ENCODE data around the gene REV3L.
"Not testable (repeated sequence)": the region's sequence is repeated elsewhere in the genome, so short reads cannot be mapped to it uniquely, and the experiment has no call there.

Gene REV3L

DNA sequence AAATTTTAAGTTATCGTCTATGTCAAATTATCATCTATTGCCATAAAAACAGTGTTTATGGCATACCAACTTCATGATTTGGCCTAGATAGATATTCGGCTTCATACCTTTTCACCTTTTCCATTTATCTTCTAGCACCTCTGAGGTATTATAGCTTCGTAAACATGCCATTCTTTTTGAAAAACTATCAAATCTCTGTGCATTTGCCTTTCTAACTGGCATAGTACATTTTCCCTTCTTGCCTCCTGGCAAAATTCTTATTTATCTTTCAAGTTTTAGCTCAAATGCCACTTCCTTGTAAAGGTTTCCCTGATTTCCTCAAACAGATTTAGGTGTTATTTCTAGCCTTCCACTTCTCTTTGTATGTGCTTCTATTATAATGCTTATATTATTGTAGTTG lies 7.0 kb upstream of the REV3L start:
- DNase-seq, result no peak

DNA sequence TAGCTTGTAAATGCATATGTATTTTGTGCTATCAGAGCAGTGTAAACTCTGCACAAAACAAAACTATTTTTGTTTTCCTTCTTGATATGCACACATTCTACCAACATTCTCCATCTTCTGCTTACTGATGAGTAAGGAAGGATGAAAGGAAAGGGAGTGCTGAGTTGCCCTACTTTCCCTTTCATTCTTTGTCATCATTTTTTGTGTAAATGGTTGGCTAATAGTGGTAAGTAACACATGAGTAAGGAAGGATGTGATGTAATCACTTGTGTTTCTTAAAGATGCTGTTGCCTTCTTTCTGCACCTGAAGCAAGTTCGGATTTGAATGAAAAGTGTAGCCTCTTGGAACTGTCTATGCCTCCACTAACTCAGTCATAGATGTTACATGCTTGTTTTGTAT lies 4.6 kb upstream of the REV3L start:
- DNase-seq, result peak; percentile 90

DNA sequence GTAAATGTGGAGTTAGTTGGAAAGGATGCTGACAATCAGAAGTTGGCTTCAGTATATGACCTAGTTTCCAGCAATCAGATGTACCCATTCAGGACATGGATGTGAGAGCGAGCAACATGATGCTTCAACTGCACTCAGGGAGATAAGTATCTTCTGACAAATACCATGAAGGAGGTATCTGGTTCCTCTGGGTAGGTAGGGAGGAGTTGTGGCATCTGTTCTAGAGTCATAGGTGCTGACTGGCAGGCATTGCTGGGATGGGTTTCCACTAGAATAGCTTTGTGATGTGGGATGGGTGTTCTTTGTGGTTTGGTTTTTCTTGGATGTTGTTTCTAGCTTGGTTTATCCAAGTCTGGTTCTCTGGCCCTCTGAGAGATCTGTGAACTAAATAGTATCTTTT lies 3.9 kb upstream of the REV3L start:
- DNase-seq, result peak; percentile 66

DNA sequence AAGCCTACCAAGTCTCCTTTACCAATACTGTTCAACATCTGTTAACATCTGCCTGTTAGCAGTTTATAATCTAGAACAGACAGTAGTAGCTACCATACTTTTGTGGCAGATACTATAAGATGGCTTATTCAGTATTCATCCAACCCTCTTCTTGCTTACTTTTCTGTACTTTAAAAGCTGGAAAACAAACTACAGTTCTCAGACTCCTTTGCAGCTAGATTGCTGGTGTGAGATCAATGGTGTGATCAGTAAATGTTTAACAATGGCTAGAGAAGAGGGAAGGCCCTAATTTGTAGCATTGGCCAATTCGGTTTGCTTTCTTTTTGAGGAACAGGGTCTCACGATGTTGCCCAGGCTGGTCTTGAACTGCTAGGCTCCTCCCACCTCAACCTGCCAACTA lies 3.5 kb upstream of the REV3L start:
- DNase-seq, result no peak

DNA sequence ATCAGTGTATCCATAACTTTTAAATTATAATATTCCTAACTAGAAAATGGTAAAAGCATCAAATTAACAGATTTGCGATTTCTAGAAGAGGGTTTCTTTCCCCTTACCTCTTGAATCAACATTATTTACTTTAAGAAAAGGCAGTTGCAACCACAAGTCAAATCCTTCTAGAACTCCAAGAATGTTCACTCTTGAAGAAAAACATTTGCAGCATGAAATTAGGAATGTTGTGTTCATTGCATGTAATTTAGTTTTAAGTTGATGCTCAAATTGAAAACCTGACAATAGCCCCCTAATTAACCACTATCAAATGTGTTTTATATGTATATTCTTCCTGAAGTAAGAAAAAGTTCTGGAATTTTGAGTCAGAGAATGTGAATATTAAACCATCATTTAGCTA lies 2.3 kb upstream of the REV3L start:
- no peak for DNase-seq

DNA sequence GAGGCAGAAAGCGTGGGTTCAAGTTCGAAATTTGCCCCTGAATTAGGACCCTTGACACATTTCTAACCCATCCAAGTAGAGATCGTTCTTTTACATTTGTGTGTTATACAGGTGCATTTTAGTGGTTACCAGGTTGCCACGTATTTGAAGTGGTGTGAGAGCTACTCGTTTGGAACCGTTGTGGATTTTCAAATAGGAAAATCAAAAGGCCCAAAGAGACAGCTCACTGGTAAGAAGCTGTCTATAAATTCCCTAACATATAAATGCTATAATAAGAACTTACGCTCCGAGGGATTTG lies 1.6 kb upstream of the REV3L start:
- no peak for DNase-seq

DNA sequence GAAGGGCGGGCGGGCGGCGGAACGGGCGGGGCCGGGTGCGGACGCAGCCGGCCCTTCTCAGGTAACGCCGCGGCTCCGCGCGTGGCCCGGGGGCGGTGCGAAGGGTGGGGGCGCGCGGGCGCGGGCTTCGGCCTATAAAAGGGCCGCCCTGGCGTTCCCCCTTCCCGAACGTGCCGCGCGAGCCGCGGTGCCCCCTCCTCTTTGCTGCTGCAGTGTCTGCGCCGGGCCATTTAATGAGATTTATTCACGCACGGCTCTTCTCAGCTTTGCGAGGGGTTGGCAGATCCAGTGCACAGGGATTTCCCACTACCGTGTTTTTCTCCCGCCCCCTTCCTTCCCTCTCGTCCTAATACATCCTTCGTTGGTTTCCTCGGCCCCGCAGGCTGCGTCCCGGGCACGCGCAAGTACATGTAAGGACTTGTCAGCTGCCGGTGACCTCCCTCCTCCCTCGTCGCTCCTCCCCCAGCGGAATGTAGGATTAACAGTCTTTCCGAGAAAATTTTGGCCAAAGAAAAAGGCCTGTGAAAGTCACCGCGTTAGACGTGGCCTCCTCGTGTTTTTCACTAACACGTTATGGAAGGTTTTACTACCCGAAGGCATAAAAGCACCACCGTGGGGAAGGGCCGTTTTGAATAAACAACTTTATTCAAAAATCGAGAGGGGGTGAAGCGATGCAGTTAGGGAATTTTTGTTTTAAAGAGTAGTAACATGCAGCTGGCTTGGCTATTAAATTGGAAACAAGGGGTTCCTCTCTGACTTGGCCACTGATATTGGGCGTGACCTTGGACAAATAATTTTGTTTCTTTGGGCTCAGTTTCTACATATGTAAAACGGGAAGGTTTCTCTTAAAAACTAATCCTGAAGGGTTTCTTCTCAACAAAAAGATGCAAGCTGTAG lies 966 bp upstream of the REV3L start:
- peak; percentile 90 for DNase-seq

DNA sequence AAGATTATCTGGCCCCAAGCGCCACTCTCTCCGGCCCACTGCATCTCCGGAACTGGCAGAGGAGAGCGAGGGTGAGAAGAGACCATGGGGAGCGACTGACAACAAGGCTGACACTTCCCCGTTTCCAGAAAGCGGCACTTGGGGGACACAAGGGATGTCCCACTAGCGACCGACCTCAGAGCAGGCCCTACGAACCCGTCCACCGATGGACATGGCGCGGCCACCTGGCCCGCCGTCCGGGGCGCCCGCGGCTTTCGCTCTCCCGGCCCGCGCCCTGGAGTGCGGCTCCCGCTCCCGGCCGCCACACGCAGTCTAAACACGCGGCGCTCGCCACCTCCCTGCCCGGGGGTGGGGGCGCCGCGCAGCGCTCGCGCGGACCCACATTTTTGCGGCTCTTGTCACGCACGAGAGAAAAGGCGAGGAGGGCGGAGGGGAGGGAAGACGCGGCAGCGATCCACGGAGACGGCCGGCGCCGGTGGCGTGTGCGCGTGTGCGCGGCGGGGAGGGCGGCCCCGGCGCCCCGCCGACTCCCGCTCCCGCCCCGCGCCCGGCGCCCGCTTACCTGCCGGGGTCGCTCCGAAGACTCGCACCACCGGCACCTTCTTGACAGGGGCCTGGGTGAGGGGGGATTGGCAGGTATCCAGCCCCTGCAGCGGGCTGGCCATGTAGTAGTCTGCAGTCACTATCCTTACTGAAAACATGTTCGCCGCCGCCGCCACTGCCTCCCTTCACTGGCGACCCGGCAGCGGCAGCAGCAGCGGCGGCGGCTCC lies 645 bp downstream of the REV3L start:
- DNase-seq, result peak; percentile 42

DNA sequence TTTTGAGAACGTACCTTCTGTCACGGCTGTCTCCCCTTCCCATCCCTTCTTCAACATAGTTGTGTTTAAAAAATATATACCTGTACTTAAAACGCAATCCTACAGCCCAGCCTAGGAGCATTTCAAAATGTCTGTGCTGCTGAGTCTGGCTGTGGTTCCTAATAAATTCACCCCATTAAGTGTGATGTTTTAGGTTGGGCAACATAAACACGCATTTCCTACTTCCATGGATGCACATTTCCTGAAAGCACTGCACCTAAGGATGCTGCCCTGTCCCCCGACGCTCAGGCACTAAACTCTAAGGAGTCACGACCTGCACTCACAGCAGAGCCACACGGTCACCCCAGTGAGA lies 1.2 kb downstream of the REV3L start:
- no peak for DNase-seq

DNA sequence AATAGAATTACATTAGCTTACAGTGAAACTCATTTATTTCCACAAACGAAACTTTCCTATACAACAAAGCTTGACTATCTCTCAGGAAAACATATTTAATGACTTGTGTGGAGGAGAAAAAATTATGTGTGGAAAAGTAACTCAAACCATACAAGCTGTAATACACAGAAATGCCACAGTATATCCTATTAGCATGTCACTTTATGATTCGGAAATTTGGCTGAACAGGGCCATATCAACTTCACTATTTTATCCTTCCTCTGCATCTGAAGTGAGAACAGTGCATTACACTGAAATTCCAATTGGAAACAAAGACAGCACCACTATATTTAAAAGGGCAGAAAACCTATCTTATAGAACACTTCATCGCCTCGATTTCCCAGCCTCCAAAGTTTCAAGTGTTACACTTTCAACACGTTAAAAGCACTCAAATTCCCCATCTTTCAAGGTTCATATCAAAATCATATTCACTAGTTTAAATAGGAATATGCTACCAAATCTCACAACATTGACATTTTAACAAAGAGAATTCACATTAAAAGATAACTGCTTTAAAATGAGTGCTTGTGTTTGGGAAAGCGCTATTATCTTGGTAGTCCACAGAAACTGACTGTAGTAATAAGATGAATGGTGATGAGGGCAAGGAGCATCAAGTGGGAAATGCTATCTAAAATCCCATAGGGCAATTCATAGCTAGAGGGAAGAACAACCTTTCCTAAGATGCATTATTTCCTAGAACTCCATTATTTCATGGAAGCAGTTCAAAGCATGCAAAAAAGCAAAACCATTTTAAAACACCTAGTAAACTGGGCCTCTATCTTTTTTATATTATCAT lies 1.8 kb downstream of the REV3L start:
- no peak for DNase-seq

DNA sequence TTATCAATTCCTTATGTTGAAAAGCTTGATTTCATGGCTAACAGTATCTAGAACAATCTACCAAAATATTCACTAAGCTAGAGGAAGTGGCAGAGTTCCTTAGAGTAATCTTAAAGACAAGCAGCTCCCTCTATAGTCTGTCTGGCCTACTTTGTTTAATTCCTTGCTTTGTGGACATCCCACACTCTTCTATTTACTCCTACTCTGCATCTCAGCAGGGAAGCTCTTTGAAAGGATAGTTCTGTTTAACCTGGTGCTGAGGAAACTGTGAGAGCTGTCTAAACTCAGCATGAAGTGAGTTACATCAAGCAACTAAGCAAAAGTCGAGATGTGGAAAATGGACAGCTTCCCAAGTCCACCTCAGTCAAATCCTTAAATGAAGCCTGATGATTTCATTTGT lies 4.3 kb downstream of the REV3L start:
- peak; percentile 52 for DNase-seq

DNA sequence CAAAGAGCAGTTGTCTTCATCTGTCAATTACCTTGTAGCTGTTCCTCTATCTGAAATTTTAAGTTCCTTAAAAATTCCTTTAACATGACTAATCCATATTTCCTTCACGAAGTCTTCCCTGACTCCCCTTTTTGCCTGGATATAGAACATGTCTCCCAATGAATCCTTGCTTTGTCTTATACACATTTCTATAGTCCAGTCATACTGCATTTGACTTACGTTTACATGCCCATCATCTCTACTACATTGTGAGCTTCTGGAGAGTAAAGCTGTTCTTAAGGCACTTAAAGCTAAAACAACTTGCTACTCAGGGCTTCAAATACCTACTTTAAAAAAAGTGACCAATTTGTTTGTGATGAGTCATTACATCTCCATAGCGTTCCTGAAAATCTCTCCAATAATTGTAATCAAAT lies 4.9 kb downstream of the REV3L start:
- no peak for DNase-seq

DNA sequence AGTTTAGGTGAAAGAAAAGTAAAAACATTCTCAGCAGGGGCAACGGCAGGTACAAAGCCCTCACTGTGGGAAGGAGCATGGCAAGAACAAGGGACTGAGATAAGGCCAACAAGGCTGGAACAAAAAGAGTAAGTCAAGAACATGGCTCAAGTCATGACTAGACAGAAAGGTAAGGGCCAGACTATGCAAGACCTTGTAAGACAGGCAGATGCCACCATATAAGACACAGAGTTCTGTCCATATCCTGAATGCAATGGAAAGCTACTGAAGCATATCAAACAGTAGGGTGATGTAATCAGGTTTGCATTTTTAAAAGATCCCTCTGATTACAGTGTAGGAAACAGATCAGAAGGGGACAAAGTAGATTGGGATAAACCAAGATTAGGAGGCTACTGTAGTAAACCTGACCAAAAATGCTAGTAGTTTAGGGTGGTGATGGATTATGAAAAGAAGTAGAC lies 5.5 kb downstream of the REV3L start:
- DNase-seq, result no peak

DNA sequence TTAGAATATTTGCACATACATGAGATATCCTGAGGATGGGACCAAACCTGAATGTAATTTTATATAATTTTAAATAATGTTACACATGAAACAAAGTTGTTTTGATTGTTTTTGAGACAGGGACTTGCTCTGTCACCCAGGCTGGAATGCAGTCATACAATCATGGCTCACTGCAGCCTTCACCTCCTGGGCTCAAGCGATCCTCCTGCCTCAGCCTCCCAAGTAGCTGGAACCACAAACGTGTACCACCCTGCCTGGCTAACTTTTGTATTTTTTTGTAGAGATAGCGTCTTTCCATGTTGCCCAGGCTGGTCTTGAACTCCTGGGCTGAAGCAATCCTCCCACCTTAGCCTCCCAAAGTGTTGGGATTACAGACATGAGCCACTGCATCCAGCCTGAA lies 7.0 kb downstream of the REV3L start:
- DNase-seq, result not testable (repeated sequence)

DNA sequence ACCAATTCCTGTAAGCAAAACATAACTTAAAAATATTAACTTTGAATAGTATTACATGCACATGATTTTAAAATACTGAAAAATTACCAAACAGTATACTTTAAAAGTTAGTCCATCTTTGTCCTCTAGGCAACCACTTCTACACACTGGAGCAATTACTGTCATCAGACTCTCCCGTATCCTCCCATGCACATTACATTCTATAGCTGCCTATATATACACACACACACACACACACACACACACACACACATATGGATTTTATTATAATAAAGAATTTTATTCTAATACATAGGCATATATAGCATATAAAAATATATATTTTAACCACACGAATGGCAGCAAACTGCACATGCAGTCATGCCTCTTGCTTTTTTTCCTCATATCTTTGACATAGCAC lies 8.2 kb downstream of the REV3L start:
- no peak for DNase-seq

DNA sequence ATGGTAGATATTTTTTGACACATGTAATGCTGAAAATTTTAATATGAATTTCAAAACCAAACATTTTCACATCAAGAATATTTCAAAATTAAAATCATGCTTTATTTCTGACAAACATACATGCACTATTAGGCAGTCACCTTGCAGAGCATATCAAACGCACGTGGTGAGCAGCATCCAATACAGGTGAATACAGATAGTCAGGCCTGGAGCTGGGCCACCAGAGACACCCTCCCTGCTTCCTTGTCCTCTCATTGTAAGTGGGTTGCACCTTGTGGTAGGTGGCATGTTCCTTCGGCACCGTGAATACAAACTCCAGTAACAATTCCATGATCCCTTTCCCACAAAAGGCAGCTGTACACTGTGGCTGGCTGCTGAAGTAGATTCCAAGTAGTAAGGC lies 8.9 kb downstream of the REV3L start:
- DNase-seq, result no peak

DNA sequence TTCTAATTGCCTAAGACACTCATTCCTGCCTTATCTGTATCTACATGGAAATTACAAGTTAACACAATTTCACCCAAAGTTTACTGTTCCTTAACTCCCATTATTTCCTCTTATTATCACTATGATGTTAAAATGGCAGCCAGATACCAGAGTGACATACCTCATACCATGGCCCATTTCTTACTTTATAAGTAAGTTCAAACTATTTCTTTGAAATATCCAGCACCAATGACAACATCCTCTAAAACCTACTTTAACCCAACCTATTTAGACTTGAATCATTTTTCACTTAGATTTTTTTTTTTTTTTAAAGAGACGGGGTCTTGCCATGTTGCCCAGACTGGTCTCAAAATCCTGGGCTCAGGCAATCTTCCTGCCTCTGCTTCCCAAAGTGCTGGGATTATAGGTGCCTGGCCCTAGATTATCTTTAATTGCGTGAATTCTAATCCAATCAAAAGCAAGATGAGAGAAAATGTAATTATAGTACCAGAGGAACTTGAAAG lies 10.0 kb downstream of the REV3L start:
- DNase-seq, result no peak

DNA sequence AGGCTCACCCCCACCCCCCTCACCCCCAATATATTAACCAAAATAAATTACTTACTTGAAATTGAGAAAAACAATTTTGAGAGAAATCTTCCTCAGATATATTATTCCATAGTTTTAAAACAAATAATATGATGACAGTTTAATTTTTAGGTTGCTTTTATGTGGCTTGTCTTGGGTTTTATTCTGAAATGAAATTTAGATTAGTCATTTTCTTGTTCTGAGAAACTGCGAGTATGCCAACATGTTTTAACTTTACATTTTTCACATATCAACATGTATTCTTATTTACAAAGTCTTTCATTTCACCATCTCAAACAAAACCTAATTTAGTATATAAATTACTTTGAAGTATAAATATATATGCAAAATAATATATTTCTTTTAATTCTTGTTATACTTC lies 11.1 kb downstream of the REV3L start:
- DNase-seq, result no peak

DNA sequence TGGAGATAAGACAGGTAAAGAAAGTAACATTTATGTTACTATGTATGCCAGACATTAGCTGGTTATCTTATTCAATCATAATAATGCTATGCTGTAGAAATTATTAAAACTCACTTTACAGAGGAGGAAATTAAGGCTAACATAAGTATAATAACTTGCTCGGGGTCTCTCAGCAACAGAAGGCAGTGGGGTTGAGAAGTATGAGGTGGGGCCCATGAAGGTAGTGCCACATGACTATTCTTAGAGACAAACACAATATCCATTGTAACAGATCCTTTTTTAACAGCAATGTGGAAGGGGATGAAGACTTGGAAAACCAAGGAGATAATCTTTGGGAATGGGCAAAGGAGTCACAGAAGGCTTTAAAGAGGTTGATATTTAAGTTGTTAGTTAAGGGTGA lies 11.5 kb downstream of the REV3L start:
- no peak for DNase-seq

DNA sequence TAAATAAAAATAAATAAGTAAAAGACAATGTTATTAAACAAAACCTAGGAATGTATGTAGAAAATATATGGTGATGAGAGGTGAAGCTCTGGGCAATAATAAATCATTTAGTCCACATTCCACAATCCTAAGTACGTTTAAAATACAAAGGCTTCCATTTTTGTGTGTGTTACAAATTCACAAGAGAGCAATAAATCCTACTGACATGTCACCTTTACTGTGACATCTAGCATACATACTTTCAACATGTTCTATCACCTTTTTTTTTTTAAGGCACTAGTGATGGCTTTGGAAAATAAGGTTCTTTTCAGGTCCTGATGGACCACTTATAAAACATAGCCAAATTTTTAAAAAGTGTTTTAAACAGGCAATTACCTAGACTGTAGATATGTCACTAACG lies 12.0 kb downstream of the REV3L start:
- no peak for DNase-seq

DNA sequence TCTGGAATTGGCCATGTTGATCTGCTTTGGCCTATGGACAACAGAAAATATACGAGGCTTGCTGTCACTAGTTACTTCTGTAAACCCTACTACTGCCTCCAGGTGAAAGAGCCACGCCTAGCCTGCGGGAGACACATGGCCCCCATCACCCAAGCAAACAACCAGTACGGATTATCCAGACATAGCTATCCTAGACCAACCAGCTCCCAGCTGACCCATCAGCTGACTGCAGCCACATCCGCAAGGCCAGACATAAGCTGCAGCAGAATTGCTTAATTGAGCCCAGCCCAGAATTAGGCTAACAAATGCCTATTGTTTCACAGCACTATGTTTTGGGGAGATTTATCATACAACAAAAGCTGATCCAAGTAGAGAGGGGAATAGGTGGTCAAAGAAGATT lies 13.5 kb downstream of the REV3L start:
- DNase-seq, result no peak

DNA sequence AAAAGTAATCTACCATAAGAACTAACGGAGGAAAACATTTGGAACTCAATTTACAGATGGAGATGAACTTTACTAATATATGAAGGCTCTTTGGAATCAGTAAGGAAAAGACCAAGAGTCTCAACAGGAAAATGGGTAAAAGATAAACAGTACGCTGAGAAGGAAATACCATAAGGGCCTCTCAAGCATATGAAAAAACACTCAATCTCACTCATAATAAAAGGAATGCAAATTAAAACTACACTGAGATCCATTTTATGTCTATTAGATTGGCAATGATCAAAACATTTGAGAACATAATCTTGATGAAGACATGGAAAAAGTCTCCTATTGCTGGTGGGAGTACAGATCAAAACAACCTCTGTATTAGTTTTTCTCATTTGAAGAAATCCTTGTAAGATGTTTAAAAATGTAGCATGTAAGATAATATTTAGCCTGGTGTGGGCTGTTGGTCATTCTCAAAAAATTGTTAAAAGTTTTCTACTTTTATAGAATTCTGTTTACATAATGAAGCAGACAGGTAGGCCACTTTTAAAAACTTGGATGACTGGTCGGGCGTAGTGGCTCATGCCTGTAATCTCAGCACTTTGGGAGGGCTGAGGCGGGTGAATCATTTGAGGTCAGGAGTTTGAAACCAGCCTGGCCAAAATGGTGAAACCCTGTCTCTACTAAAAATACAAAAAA lies 14.5 kb downstream of the REV3L start:
- DNase-seq, result no peak

DNA sequence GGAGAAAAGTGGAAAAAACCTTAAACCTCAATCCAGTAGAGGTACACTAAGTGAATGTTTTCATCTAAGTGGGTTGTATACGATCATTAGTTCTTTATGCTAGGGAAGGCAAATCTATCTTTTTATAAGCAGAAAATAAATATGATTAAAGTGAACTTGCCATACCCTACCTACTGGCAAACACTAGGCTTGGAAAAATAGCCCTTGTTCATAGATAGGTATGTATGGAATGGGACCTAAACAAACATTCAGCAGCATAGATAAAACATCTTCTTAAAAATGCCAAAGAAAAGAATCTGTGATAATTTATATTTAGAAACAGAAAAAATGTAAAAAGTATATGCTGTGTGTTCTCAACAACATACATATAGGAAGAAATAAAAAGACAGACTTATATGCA lies 18.8 kb downstream of the REV3L start:
- no peak for DNase-seq
